GM21447 (cell line): ENCODE data around the gene CCL13.

ENCODE experiments used
- ATAC-seq: cut with Tn5 transposase; IDR thresholded peaks from one replicate; pipeline ENCODE4 v1.9.1; 2021; ENCODE audit not compliant: unreplicated experiment

The CCL13 gene

DNA sequence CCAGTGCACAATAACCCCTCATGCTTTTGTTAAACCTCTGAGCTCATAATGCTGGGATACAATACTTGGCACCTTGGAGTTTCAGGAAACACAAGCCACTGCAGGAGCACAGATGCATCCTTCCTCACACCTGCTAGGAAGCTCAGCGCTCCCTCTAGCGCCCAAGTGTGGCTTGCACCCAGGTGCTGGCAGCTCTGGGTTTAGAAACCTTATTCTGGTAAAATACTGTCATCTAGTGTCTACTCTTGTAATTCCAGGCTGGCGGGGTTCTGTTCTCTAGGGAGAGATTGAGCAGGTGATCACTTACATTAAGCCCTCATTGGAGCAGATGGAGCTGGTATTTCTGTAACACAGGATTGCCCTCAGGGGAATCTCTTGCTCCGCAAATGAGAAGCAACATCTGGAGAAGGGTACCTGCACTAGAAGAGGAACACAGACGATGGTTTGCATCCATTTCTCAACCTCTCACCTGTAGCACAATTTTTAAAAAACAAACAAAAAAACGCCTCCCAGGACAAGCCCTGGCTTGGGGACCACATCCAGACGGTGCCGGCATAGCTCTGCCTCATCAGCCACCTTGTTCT lies 5.3 kb downstream of the CCL13 start:
- ATAC-seq, result no peak

DNA sequence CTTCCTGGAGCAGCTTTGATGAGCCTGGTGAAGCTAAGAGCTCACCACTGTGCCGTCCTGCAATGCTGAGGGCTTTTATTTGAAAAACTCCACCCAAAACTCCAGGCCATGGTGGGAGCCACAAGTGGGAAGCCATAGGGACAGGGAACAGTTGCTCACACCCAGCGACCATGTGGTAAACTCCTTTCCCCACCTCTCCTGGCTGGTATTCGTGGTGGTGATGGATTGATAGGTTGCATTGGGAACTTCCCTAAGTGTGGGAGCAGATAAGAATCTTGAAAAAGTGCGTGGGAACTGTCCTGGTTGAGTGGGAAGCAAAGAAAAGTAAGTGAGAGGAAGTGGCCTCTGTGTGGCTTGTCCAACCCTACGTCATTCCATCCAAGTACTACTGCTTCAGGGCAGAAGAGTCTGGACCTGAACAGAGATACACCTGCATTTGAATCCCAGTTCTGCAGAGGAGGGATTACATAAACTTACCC lies 6.9 kb downstream of the CCL13 start, which contains the start of gene CCL1:
Gene CCL1, minus strand, starts transcription at position 51 of the 479 bp plus-strand sequence. CDS start 72 bp downstream, outside the sequence.
- ATAC-seq, result no peak

DNA sequence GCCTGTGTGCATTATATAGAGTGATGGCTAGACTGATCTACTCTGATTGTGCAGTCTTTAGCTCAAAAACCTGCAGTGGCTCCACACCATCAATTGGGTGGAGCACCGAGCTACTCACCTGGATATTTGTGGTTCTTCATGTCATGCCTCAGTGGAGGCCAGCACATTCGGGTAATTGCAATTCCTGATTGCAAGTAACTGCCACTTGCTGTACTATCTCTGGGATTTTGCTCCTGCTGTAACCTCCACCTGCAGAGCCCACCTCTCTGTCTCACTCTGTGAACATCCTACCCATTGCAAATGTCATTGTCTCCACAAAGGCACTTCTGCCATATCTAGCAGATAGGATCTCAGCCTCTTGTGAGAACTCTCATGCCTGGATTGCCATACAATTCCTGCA lies 8.5 kb downstream of the CCL13 start:
- ATAC-seq, result no peak

DNA sequence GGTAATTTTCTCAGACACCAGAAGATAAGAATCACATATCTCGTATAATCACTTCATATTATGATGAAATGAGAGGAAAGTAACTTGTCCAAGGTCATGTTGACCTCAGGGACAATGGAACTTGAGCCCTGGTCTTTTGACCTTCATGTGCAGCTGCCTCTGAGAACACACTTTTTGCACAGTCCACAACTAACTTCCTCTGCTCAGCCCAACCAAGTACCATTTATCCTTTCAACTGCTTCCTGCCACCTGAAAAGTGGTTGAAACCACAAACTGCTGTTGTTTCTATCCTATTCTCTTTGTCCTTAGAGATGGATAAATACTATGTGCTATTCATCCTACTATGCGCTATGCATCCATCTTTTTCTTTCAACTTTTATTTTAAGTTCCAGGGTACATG lies 9.1 kb downstream of the CCL13 start:
- no peak for ATAC-seq

DNA sequence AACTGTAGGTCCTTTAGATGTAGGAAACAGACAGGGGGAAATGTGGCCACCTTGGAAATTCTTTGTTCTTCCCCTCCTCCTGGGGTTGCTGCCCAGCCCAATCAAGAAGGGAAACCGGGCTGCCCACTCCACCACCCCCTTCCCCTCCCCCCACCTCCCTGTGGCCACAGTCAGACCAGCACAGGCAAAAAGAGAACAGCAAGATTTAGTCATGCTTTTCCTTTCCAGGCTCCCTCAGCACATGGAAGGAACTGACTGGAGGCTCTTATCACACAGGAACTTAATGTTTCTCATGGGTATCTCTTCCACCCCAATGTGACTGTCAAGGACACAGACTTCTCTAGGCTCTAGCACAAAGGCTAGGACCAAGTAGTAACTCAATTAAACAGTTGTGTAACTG lies 9.7 kb downstream of the CCL13 start:
- ATAC-seq, result no peak

DNA sequence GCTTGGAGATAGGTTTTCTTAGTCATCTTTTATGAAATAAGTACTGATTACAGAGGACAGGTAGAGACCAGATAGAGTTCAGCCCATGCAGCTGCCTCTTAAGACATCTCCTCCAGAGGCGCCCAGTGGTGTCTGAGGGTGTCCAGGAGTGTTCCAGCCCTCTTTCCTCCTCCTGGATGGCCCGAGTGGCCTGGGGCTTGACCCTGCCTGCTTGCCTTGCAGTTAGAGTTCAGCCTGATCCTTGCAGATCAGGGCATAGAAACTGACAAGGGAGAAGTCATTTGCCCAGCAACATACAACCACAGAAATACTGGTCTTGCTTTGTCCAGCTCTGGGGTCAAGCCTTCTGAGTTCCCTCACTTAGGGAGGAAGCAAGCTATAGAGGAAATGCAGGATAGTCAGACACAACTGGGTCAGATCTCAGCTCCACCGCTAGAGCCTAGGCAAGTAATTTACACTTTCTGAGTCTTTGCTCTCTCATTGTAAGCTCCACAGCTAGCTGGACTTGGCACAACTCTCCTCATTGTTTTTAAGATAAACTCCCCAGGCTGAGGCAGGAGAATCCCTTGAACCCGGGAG lies 10.3 kb downstream of the CCL13 start:
- no peak for ATAC-seq

DNA sequence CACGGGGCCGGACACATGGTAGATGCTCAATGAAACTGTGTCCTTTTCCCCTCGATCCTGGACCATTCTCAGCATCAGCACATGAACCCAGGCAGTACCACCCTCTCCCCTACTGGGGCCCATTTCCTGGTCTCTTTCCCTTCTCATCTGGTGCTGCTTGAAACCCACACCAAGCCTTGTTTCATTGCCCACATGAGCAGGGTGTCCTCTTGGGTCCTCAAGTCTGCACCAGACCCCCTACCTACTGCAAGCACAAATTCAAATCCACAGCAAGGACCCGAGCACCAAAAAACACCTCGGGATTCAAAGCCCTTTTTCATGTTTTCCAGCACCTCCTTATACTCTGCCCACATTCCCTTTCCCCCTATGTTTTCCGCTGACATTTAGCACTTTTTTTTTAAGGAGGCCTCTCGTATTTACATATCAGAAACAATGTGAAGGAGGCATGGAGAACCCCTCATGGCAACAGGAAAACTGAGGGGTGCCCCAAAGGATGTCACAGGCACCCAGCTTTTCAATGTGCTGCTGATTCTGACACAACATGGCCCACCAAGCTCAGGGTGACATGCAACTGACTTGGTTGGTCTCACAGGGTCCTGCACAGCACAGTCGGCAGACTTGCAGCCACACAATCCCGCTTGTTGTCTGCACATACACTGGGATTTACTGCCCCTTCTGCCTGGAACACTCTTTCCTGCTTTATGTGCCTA lies 11.4 kb downstream of the CCL13 start:
- ATAC-seq, result no peak

DNA sequence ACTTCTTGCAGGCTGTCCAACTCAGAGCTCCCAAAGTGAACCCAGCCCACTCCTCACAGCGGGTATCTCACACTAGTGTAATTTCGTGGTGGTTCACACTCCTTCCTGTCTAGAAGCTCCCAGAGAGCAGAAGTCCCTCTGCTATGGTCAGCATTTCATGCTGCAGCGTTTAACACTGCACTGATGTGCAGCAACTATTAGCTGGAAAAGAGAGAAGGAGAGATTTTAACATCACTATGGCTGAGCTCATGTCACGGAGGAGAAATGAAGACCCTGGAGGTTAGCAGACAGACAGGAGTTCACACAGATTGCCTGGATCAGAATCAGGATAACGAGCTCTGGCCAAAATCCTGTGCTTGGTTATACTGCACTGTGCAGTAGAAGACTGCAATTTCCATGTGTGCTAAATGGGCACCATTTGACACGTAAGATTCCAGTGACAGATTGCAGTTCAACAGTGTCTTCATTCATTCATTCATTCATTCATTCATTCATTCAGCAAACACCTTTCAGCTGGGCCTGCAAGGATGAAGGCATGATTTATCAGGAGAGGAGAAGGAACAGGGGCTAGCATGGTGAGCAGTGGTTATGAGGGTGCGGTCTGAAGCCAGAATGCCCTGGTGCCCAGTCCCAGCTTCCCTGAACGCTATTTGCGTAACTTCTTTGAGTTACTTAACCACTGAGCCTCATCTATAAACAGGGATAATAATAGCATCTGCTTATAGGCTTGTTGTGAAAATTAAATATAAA lies 12.1 kb downstream of the CCL13 start:
- no peak for ATAC-seq

DNA sequence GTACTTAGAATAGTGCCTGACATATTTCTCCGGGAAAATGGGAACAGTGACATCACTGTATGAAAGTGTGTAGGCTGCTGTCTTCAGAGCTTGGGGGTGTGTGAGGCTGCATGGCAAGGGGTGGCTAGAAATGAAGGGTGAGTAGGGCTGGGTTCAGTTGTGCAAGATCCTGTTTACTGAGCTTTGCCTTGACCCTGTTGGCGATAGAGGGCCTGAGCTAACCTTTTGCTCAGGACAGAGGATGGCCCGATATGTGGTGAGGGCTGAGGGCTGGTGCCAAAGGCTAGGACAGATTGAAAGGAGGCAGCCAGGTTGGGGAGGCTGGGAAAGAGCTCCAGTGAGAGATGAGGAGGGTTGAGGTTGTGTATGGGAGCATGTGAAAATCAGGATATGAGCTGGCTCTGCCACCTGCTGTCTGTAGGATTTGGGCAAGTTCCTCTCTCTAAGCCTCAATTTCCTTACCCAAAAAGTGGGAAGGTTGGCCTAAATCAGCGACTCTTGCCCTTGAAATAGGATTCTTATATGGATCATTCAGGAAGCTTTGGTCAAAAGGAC lies 12.7 kb downstream of the CCL13 start:
- ATAC-seq, result no peak

DNA sequence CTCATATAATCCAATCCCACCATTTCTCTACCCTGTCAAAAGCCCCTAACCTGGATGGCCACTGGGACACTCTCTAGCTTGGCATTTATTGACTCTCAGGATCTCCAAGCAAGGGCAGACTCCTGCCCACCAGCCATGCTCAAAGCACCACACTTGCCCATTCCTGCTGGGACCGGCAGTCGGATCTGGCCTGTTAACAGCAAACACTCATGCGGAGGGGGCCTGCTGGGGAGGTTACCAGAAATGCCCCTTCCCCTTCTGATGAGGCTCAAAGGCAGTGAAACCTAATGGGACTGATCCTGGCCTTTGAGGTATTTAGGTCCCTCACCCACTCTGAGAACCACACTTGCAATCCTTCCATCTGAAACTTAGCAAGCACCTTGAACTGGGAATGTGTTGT lies 13.3 kb downstream of the CCL13 start:
- ATAC-seq, result no peak

DNA sequence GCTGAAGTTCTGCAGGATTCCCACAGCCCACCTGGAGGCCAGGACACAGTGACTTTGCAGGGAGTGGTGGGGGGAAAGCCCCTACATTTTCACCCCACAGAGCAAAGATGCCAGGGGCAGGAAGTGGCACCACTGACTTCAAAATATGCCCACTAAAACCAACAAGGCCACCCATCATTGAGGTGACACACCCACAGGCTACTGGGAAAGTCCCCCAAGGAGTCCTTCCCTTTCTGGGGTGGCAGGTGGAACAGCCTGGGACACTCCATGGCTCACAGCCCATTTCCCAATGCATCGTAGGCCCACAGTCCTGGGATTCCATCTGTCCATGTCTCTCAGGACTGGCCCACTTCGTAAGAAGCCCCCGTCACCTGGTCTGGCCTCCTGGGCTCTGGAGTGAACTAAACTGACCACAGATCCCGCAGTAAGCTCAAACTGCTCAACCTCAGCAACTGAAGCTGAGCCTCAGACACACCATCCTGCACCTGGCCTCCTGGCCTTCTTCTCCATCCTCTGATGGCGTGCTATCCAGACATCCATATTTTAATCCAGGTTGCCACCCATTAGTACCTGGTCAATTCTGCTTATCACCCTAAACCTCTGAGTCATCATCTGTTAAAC lies 14.2 kb downstream of the CCL13 start:
- ATAC-seq, result no peak

DNA sequence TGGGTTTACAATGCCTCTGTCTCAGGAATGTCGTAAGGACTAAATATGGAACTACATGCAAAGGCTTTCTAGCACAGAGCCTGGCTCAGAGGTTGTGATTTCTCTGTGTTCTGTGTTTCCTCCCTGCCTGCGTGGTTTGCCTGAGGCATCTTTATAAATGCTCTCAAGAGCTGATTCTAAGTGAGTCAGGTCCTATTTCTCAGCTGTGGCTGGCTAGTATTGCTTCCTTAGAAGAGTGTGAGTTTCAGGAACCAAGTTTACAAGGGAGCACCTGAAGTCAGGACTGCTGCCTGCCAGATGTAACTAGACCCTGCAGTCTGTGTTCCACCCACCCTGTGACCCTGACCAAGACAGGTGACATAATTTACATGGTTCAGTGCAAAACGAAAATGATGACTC lies 14.7 kb downstream of the CCL13 start:
- peak; percentile 57 for ATAC-seq

DNA sequence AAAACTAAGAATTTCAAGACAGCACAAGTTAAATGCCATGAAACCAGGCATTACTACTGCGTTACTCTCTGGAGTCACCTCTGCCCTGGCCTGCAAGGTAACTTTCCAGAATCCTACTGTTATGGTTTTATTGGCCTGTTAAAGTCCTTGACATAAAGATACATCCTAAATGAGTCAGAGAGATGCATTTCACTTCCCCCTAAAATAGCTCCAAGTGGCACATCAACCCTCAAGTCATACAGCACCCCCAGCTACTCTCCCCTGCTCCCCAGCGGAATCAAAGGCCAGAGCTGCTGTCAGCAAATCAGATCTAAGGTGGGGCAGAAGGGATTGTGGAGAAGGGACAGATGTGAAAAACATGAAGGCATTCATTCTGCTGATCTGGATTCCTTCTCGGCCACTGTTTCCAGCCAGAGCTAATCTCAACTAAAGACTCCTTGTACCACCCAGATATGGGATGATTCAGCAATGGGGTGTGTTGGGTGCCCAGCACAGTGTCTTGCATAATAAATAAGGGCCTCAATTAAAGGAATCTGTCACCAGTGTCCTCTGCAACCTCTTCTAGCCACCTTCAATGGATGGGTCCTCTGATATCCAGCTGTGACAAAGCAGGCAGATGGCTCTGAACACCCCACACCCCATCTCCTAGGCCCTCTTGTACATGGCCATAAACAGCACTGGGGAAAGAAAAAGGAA lies 15.3 kb downstream of the CCL13 start:
- peak; percentile 19 for ATAC-seq

DNA sequence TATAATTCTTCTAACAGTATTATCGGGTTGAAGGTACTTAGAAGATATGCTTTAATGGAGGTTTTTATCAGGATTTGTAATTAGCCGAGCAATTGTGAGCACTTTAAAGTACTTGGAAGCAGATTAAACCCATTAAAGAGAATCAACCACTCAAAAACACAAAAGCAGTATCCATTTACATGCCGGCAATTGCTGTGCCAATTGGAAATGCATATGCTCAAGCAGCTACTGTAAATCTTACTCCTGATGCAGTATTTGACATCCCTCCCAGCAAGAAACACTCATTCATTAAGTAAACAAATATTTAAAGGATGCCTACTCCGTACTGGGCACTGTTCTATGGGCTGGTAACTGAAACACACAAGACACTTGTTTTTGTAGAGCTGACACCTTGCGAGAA lies 18.2 kb downstream of the CCL13 start:
- no peak for ATAC-seq

DNA sequence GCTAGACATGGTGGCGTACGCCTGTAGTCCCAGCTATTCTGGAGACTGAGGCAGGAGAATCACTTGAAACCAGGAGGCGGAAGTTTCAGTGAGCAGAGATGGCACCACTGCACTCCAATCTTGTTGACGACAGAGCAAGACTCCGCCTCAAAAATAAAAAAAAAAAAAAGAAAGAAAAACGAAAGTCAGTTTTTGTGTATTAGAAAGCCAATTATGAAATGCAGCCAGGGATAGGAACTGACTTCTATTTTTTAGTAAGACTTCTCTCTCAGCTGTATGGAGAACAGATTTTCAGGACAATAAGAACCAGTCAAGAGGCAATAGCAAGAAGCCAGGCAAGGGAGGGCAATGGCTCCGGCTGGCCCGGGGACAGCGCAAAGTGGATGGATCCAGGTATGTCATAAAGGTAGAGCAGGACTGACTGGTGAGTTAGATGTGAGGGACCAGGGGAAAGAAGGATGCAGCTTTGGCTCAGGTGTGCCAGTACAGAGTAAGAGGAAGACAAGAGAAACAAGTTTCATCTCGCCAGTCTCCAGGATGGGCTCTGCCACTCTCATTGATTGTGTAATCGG lies 19.2 kb downstream of the CCL13 start:
- no peak for ATAC-seq

DNA sequence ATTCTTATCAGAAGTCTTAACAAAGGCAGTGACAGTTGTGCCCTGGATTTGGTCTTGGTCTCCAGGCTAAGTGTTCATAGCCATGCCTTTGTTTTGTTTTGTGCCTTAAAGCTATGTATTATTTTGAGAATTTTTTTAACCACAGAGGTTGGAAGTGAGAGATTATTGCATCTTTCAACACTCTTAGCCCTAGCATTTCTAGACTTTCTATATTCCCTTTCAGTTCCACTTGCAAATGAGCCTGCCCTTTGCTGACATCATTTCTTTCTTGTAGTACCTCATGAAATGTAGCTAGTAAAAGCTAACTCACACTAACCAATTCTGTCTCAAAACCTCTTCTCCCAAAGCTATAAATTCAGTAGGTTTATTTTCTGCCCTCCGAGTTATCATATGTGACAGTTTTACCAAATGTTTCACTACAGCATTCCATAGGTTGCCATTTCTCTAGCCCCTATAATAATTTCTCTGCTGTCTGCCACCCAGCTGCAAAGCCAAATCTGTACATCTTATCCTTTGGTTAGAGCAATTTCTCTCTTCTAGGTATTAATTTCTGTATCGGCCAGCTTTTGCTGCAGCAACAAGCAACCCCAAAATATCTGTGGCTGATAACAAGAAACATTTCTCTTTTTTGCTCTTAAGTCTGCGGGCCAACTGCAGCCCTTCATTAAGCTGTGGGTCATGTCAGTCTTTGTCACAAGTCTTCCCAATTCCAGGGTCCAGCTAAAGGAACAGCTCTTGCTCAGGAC lies 21.0 kb downstream of the CCL13 start:
- no peak for ATAC-seq

DNA sequence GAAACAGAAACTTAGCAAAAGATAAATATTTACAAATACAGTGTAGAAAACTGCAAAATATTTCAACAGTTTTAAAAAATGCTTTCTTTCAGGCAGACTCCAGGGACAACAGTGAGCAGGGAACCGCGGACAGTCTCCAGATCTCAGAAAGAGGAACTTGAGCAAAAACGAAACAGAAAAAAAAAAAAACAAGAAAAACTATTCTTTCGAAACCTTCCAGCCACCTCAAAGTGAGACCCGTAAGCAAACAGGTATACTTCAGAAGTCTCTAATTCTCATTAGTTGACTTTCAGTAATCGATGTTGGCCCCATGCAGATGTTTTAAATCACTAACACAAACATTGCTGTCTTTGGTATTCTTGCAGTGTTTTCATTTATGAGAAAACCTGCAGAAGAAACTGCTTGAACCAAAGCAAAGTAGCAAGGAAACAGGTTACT lies 22.4 kb downstream of the CCL13 start:
- peak; percentile 53 for ATAC-seq

DNA sequence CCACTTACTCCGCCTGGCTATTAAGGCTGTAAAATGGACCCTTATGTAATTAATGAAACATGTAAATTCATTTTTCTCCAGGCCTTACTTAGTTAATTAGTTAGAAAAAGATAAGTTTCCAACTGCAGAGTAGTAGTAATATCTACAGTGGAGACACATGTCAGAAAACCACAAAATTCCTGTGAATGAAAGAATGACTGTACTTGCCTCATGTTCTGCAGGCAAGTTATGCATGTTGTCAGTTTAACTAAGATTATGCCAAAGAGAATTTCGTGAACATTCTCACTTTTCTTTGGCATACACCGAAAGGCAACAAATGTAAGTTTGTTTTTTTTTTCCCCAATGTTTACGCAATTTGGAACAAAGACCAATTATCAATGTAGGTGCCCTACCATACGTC lies 23.6 kb downstream of the CCL13 start:
- no peak for ATAC-seq

DNA sequence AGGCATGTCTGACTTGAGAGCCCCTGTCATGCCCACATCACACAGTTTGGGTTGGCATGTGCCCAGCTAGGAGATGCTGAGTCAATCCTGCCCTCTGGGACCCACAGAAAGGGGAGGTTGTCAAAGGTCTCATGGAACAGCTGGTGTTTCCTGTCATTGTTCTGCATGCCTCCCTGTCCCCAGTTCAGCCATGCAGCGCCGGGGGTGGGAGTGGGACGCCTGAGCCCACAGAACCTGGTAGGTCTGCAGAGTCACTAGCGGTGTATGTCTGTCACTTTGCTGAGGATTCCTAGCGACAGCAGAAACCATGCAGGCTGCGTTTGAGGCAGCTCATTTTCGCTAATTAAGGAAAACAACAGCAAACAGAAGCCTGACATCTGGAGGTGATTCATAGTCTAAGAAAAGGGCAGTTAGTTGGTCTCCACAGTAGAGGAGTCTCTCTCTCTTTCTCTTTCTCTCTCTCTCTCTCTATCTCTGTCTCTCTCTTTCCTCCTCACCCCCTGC lies 26.4 kb downstream of the CCL13 start:
- ATAC-seq, result no peak
